Activated naive CD4-positive, alpha-beta T cell treated with Interleukin-2 at 50 U/mL for 16 hours (primary cell): Measurements from ENCODE around the gene CCDC63.

Source experiments
- DNase-seq: peaks from one replicate; pipeline ENCODE4 v3.0.0-alpha.2; 2020

CCDC63 gene

DNA sequence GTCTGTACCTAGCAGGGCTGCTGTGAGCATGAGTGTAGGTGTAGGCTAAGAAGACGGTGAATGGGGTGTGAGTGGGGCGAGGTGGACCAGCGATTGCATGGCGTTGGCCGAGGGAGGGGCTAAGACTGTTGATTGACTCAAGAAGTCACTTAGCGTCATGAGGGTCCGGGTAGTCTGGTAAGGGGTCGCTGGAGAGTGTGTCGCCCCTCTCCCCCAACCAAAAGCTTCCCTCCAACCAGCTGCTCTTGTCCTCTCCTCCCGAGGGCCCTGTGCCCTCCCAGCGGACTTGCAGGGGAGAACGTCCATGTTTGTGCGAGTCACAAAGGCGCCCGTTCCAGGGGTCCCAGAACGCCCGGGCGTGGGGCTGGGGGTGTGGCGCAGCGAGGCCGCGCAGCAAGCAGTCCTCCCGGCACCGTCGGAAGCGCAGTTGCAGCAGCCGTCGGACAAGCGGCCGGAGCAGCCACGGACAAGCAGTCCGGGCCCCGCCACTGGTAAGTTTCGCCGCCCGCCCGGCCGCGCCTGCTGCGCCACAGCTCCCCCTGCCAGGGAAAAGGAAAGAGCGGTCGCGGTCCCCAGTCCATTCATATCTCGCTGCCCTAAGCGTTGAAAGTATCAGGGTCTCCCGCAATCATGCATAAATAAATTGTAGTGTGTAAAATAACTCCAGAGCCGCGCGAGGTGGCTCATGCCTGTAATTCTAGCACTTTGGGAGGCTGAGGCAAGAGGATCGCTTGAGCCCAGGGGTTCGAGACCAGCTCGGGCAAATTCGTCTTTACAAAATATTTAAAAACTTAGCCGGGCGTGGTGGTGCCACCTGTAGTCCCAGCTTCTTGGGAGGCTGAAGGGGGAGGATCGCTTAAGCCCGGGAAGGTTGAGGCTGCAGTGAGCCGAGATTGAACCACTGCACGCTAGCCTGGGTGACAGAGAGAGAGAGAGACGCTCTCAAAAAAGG is at the start of gene CCDC63:
CCDC63 (plus strand) TSS at position 373 of the 952 bp plus-strand sequence. CDS start 5,968 bp downstream, outside the sequence.
- peak; percentile 21 for DNase-seq

DNA sequence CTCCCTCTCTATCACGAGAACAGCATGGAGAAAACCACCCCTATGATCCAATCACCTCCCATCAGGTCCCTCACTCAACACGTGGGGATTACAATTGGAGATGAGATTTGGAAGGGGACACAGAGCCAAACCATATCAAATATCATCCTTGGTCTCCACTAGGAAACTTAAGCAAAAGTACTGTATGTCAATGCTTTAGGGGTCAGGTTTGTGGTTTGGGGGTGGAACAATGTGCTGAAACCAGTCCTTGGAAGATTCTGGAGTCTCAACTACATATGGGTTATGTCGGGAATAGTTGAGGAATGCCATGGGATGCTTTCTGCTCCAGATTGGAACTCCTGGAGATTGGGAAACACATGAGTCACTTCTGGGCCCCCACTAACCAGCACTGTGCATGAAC is 48.3 kb upstream of the CCDC63 start:
- DNase-seq, result no peak

- DNase-seq, result no peak
These were observed 44.3 kb upstream of the CCDC63 start for GRCh38 chr12:110802489-110802888.

DNA sequence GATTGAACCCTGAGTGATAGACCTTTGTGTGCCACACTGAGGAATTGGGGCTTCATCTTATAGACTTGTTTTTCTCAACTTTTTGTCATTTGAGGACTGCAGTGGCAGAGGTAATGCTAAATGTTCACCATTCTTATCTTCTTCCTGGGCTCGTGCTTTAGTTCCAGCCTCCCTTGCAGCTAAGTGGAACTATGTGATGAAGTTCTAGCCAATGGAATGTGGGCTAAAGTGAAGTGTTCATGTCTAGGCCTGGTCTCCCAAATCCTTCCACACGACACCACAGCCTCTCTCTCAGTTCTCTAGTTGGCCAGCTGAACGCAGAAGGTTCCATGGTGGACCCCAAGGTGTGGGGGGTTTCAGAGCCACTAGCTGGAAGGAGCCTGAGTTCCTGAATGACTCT is 42.4 kb upstream of the CCDC63 start:
- no peak for DNase-seq

GRCh38 chr12:110807640-110808039 is 39.1 kb upstream of the CCDC63 start:
- DNase-seq, result no peak

DNA sequence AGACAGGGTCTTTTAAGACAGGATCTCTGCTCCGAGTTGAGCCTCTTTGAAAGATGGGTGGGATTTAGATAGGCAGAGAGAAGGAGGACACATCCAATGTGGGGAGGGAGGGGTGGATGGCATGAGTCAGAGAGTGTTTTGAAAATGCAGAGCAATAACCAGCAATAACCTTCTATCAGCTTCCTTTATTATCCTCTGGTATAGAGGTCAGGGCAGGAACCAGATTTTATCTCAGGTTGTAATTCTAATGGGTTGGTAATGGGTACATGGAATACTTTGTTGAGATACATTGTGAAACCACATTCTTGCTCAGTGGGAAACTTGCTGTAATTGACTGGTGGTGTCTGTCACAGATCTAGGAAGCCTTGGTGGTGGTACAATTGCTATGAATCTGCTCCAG is 37.6 kb upstream of the CCDC63 start:
- DNase-seq, result no peak

GRCh38 chr12:110811972-110812371 is 34.8 kb upstream of the CCDC63 start:
- no peak for DNase-seq

GRCh38 chr12:110813285-110813684 is 33.5 kb upstream of the CCDC63 start:
- no peak for DNase-seq

GRCh38 chr12:110813756-110814155 is 33.0 kb upstream of the CCDC63 start:
- DNase-seq, result no peak

DNA sequence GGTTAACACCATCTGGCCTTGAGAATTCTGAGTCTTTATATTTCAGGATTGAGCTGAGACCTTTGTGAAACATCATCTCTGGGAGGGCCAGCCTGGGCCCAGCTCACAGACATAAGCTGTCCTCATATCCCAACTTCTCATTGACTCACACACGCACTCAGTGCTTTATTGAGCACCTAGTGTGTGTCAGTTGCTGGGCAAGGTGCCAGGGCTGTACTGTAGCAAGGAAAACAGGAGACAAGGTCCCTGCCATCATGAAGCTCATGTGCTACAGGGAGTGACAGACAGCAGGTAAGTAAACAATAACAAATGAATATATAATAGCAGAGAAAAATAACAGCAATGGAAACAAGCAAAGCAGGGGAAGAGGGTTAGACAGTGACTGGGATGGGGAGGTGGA is 30.5 kb upstream of the CCDC63 start:
- no peak for DNase-seq

DNA sequence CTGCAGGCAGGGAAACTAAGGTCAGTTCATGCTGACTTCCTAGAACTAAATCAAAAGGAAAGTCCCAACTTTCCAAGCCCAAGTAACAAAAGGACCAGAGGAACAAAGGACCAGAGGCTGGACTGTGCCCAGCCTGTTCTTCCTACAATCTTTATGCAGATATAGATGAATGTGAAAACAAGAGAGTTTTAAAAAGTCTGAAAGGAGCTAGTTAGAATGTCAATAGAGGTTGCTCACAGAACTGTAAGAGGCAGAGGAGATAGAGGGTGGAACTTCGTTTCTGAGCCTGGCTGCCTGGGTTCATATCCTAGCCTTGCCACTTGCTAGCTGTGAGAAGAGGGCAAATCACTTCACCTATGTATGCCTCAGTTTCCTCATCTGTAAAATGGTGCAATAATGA is 30.0 kb upstream of the CCDC63 start:
- no peak for DNase-seq

DNA sequence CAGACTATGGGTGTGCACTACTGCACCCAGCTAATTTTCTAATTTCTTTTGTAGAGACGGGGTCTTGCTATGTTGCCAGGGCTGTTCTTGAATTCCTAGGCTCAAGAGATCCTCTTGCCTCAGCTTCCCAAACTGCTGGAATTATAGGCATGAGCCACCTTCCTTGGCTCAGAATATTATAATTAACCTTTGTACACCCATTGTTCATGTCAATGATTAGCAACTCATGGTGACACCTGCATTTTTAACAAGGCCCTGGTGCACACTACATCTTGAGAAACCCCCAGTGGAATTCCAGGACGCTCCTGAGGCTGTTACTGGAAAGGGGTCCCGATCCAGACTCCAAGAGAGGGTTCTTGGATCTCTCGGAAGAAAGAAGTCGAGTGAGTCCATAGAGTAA is 28.3 kb upstream of the CCDC63 start:
- no peak for DNase-seq

DNA sequence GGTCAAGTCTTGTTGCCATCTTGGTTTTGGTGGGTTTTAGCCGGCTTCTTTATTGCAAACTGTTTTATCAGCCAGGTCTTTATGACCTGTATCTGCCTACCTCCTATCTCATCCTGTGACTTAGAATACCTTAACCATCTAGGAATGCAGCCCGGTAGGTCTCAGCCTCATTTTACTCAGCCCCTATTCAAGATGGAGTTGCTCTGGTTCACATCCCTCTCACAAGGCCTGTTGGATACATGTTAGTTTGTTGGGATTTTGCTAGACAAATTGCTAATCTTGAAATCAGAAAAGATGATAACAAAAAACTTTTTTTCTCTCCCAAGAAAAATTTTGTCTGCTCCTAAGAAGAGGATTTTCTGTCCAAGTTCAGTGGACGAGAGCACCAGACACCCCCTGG is 27.6 kb upstream of the CCDC63 start:
- no peak for DNase-seq

GRCh38 chr12:110819646-110820045 is 27.1 kb upstream of the CCDC63 start:
- no peak for DNase-seq

GRCh38 chr12:110821917-110822316 is 24.9 kb upstream of the CCDC63 start:
- DNase-seq, result no peak

DNA sequence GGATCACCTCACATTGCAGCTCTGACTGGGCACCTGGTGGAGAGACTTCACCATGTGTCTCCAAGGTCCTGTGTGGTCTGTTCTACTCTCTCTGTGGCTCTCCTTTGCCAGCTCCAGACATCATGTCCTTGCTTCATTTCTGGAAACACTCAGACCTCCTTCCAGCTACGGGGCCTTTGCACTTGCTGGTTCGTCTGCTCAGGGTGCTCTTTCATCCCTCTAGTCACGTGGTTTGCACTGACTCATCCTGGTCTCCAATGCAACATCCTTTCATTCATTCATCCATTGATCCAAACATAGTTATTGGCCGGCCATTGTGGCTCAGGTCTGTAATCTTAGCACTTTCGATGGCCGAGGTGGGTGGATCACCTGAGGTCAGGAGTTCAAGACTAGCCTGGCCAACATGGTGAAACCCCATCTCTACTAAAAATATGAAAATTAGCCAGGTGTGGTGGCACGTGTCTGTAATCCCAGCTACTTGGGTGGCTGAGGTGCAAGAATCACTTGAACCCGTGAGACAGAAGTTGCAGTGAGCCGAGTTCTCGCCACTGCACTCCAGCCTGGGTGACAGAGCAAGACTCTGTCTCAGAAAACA is 23.9 kb upstream of the CCDC63 start:
- no peak for DNase-seq

DNA sequence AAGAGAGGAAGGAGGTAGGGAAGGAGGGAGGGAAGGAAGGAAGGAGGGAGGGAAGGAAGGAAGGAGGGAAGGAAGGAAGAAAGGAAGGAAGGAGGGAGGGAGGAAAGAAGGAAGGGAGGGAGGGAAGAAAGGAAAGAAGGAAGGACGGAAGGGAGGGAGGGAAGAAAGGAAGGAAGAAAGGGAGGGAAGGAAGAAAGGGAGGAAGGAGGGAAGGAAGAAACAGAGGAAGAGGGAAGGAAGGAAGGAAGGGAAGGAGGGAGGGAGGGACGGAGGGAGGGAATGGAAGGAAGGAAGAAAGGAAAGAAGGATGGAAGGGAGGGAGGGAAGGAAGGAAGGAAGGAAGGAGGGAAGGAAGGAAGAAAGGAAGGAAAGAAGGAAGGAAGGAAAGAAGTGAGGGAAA is 22.4 kb upstream of the CCDC63 start:
- DNase-seq, result no peak

DNA sequence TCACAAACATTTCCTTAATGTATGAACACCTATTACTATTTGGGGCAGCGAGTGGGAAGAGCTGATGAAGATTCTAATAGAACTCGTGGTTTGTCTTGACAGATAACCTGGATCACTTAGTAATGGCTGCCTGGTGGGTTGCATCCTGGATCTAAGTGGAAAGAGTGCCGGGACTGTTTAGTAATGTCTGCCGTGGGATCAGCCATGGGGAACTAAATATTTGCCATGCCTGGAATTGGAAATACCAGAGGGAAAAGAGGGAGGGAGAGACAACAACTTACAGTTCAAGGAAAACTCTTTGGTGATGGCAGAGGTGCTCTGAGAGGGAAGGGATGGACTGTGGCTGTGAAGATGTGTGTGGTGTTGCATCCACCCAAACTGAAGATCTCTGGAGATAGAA is 21.3 kb upstream of the CCDC63 start:
- no peak for DNase-seq

DNA sequence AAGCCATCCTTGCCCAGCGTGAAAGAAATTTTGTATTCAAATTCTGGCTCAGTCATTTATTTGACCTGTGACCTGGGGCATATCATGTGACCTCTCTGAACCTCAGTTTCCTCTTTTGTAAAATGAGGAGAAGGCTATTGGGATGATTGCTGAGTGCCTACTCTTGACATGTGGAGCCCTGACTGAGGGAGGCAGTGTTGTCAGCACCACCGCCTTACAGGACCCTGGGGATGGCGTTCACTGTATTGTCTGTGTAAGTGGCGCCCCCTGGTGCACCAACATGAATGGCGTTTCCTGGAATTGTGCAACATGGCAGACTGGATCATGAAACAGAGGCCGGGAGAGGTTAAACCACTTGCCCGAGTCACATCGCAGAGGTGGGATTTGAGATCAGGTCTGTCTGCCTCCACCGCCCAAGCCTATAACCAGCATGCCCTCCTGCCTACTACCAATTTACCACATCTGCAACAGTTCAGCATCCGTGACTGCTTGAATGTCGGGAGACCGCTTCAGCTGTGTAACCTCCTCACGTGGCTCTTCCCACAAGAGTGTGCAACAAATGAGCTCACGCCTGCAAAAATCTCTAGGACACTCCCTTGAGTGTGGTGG is 20.1 kb upstream of the CCDC63 start:
- peak; percentile 88 for DNase-seq

GRCh38 chr12:110829308-110829707 is 17.5 kb upstream of the CCDC63 start:
- no peak for DNase-seq

- no peak for DNase-seq
These were observed 10.5 kb upstream of the CCDC63 start for GRCh38 chr12:110836291-110836690.

- DNase-seq, result no peak
These were observed 5.8 kb upstream of the CCDC63 start for GRCh38 chr12:110841007-110841406.

GRCh38 chr12:110844131-110844530 is 2.7 kb upstream of the CCDC63 start:
- DNase-seq, result no peak
